Measurements from ENCODE around the gene POMGNT1.

Gene POMGNT1

DNA sequence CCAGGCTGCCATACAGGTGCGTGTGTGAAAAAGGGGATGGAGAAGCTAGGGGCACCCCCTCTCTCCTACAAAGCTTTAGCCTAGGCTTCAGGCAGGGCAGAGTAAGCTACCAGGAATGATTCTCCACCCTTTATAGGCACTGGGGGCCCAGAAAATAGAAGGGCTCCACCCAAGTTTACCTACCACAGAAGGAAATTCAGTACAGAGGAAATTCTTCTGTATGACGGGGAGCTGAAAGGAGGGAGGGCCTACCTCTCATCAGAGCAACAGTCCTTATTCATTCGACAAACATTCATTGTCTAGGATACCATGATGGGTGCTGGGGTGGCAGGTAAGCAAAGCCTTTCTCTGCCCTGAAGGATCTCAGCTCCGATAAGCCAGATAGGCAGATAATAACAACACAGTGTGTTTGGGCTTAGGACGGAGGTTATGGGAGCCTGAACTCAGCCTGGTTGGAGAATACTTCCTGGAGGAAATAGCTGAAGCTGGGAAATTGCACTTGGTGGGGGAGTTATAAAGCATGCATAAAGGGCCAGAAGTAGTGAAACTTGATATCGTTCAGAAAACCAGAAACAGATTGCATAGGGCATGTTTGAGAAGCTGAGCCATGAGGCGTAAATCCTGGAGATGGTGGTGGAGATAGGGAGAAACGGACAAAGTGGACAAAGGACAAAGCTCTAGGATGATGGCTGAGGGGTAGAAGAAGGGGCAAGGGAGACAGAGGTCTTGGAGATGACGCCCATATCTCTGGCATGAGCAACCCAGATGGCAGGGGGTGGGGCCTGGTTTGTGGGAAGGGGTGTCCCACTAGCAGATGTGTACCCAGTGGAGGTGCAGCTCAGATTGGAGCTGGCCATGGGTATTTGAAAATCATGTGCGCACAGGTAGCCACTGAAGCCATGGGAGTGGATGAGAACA, 16.6 kb downstream of the POMGNT1 start:
- no peak overlapping the region for H2AFZ ChIP-seq (ENCODE audit: low read depth, low read length, severe bottlenecking)
- H3K9ac ChIP-seq (ENCODE audit: low read length) = no peak overlapping the region

DNA sequence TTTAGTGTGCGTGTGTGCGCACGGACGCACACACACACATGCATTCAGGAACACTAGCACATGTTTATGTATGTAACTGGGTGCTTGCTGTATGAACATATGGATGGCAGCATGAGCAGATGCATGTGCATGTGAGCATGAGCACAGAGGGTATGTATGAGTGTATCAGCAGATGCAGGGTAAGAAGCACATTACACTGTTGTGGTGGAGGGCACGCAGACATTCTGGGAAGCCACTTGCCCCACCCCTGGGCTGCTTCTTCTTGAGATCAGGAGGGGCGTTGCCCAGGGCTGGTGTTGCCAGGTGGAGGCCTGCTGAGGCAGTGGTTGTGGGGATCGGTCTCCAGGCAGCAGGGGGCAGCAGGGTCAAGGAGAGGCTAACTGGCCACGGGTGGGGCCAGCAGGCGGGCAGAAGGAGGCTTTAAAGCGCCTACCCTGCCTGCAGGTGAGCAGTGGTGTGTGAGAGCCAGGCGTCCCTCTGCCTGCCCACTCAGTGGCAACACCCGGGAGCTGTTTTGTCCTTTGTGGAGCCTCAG, 18.1 kb downstream of the POMGNT1 start:
- Histone ChIP-seq H3K4me3 (ENCODE audit: insufficient read depth, low read length, poor library complexity, severe bottlenecking) (no peak overlapping the region), H3K9me3 (ENCODE audit: insufficient read depth, low read length) (no peaks in the 10 kb centered on the region), H3K27me3 (ENCODE audit: low read length) (no peaks in the 10 kb centered on the region), H3K36me3 (ENCODE audit: low read length) (no peaks in the 10 kb centered on the region), H3K9me2 (replicated peaks; ENCODE audit: insufficient read depth, low read length) (no peaks in the 10 kb centered on the region), H3F3A (ENCODE audit: insufficient read depth) (no peaks in the 10 kb centered on the region), H3K4me2 (ENCODE audit: low read depth, low read length, poor library complexity, severe bottlenecking) (no peak overlapping the region), H2AFZ (ENCODE audit: low read depth, low read length, severe bottlenecking) (no peak overlapping the region), H3K79me2 (ENCODE audit: insufficient read depth, low read length) (no peaks in the 10 kb centered on the region), H3K9ac (ENCODE audit: low read length) (no peak overlapping the region), H4K20me1 (ENCODE audit: low read depth, low read length) (no peaks in the 10 kb centered on the region), H3K27ac (ENCODE audit: low read depth, low read length) (no peak overlapping the region)
- no peak for TF ChIP-seq EZH2phosphoT487 (conservative IDR thresholded peaks at IDR 0.05; ENCODE audit: low read length)
- TF ChIP-seq, protein P1, sequence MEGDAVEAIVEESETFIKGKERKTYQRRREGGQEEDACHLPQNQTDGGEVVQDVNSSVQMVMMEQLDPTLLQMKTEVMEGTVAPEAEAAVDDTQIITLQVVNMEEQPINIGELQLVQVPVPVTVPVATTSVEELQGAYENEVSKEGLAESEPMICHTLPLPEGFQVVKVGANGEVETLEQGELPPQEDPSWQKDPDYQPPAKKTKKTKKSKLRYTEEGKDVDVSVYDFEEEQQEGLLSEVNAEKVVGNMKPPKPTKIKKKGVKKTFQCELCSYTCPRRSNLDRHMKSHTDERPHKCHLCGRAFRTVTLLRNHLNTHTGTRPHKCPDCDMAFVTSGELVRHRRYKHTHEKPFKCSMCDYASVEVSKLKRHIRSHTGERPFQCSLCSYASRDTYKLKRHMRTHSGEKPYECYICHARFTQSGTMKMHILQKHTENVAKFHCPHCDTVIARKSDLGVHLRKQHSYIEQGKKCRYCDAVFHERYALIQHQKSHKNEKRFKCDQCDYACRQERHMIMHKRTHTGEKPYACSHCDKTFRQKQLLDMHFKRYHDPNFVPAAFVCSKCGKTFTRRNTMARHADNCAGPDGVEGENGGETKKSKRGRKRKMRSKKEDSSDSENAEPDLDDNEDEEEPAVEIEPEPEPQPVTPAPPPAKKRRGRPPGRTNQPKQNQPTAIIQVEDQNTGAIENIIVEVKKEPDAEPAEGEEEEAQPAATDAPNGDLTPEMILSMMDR (IDR thresholded peaks at IDR 0.05; ENCODE audit: insufficient read depth, low read length, poor library complexity, severe bottlenecking) = no peak

More for the DNA sequence above, 16.6 kb downstream of the POMGNT1 start:
- no peaks in the 10 kb centered on the region for H3K9me3 ChIP-seq (ENCODE audit: insufficient read depth, low read length)
- H3K79me2 ChIP-seq (ENCODE audit: insufficient read depth, low read length) = no peaks in the 10 kb centered on the region
- no peaks in the 10 kb centered on the region for H3K36me3 ChIP-seq (ENCODE audit: low read length)
- no peak overlapping the region for H3K27ac ChIP-seq (ENCODE audit: low read depth, low read length)
- H3K4me2 ChIP-seq (ENCODE audit: low read depth, low read length, poor library complexity, severe bottlenecking) = no peak overlapping the region
- H3K4me3 ChIP-seq (ENCODE audit: insufficient read depth, low read length, poor library complexity, severe bottlenecking) = no peak overlapping the region
- no peaks in the 10 kb centered on the region for H3F3A ChIP-seq (ENCODE audit: insufficient read depth)
- TF ChIP-seq EZH2phosphoT487 (conservative IDR thresholded peaks at IDR 0.05; ENCODE audit: low read length) = no peak
- TF ChIP-seq, protein P1 (IDR thresholded peaks at IDR 0.05; ENCODE audit: insufficient read depth, low read length, poor library complexity, severe bottlenecking) = no peak
- no peaks in the 10 kb centered on the region for H3K27me3 ChIP-seq (ENCODE audit: low read length)
- no peaks in the 10 kb centered on the region for H4K20me1 ChIP-seq (ENCODE audit: low read depth, low read length)
- no peaks in the 10 kb centered on the region for H3K9me2 ChIP-seq (replicated peaks; ENCODE audit: insufficient read depth, low read length)

DNA sequence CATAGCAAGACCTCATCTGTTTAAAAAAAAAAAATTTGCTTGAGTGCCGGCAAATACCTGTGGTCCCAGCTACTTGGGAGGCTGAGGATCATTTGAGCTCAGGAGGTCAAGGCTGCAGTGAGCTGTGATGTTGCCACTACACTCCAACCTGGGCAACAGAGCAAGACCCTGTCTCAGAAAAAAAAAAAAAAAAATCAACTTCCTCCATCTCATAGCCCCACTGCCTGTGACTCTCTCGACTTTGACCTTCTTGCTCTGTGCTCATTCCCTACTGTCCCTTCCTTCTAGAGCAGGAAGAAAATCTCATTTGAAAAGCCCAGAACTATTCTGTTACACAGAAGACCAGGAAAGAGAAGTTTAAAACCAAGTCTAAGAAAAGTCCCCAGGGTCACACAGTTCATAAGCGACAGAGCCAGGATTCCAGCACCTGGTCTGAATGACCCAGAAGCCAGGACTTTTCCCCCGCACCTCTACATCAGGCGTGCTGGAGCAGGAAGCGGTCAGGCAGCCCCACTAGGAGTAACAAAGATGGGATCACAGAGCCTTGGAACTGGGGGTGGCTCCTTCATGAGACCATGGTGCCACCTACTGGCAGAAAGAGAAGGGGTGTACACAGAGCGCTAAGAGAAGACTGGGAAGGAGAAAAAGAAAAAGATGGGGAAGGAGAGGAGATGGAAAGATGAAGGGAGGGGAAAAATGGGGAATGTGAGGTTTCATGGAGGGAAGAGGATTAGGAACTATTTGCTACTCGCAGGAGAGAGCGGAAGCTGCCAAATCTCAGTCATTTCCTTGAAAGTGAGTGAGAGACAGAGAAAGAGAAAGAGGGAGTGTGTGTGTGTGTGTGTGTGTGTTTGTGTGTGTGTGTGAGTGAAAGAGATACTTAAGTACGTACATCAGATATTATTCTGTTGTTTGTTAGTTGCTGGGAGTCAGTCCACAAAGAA, 18.8 kb downstream of the POMGNT1 start:
- no peaks in the 10 kb centered on the region for H3K79me2 ChIP-seq (ENCODE audit: insufficient read depth, low read length)

More for the DNA sequence above, 18.8 kb downstream of the POMGNT1 start:
- no peaks in the 10 kb centered on the region for H3K27me3 ChIP-seq (ENCODE audit: low read length)
- no peak overlapping the region for H3K4me3 ChIP-seq (ENCODE audit: insufficient read depth, low read length, poor library complexity, severe bottlenecking)
- H3K9ac ChIP-seq (ENCODE audit: low read length) = no peak overlapping the region
- no peak overlapping the region for H2AFZ ChIP-seq (ENCODE audit: low read depth, low read length, severe bottlenecking)
- no peak overlapping the region for H3K4me2 ChIP-seq (ENCODE audit: low read depth, low read length, poor library complexity, severe bottlenecking)
- H3K36me3 ChIP-seq (ENCODE audit: low read length) = no peaks in the 10 kb centered on the region
- no peaks in the 10 kb centered on the region for H4K20me1 ChIP-seq (ENCODE audit: low read depth, low read length)
- H3K9me2 ChIP-seq (replicated peaks; ENCODE audit: insufficient read depth, low read length) = no peaks in the 10 kb centered on the region
- no peaks in the 10 kb centered on the region for H3F3A ChIP-seq (ENCODE audit: insufficient read depth)
- H3K27ac ChIP-seq (ENCODE audit: low read depth, low read length) = no peak overlapping the region
- no peak for TF ChIP-seq EZH2phosphoT487 (conservative IDR thresholded peaks at IDR 0.05; ENCODE audit: low read length)
- TF ChIP-seq, protein P1 (IDR thresholded peaks at IDR 0.05; ENCODE audit: insufficient read depth, low read length, poor library complexity, severe bottlenecking) = peak; percentile 96
- no peaks in the 10 kb centered on the region for H3K9me3 ChIP-seq (ENCODE audit: insufficient read depth, low read length)
